Esophagus muscularis mucosa (tissue), 3 donors: ENCODE results near the gene HRH2.

ENCODE experiments used
- POLR2AphosphoS5 ChIP-seq, 2 donors: sonication (generic); formaldehyde crosslinking; IDR thresholded peaks; one replicate each; pipeline ENCODE4 v1.6.1; 2017; ENCODE audit warnings: antibody characterized with exemption in 2 of 2
- TF ChIP-seq, protein P1 (sequence below), 3 experiments: fragments of 200-600 bp in 2 of 3; fragments of 450-650 bp in 1 of 3; sonication (generic) in 2 of 3; IDR thresholded peaks; one replicate each; pipeline ENCODE4 v1.5.1; 2017 to 2019; ENCODE audit warnings: antibody characterized with exemption in 3 of 3, mild to moderate bottlenecking in 2 of 3, moderate library complexity in 1 of 3

DNA sequence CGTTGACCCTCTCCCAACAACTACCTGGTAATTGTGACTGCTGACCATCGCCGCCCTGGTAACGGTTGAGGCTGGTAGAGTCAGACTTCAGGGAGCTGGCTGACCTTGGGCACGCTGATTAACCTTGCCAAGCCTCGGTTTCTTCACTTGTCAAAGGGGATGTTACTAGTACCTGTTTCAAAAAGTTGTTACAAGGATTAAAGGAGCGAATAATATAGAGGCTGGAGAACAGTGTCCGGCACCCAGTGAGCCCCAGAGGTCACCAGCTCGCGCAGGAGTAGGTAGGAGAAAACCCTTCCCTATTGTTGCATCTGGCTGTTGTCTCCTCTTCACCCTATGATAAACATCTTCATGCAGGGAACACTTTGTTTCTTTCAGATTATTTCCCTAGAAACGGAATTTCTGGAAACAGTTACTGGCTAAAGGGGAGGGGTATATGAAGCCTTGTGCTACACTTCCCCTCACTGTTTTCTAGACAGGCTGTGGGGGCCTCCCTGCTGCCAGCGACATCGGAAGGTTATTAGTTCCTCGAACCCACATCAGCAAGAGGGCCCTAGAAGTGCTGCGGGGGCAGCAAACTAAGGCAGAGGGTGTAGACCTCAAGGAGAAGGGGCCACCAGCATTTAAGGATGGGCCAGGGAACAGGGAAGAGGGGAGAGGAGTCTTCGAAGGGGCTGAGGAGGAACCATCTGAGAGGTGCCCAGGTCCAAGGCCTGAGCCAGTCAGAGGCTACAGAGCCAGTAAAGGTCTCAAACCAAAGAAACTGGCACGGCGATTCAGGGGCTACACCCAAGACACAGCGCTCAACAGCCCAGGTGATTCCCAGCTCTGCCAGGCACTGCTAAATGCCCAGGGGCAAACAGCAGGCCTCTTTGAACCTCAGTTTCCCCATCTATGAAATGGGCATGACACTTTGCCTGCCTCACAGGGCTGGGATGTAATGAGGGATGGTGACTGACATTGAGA is 37.6 kb downstream of the HRH2 start:
- TF ChIP-seq, protein P1, sequence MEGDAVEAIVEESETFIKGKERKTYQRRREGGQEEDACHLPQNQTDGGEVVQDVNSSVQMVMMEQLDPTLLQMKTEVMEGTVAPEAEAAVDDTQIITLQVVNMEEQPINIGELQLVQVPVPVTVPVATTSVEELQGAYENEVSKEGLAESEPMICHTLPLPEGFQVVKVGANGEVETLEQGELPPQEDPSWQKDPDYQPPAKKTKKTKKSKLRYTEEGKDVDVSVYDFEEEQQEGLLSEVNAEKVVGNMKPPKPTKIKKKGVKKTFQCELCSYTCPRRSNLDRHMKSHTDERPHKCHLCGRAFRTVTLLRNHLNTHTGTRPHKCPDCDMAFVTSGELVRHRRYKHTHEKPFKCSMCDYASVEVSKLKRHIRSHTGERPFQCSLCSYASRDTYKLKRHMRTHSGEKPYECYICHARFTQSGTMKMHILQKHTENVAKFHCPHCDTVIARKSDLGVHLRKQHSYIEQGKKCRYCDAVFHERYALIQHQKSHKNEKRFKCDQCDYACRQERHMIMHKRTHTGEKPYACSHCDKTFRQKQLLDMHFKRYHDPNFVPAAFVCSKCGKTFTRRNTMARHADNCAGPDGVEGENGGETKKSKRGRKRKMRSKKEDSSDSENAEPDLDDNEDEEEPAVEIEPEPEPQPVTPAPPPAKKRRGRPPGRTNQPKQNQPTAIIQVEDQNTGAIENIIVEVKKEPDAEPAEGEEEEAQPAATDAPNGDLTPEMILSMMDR (IDR thresholded peaks at IDR 0.05): no peak
- TF ChIP-seq POLR2AphosphoS5 (IDR thresholded peaks at IDR 0.05): no peak
